SU-DHL-6 (cell line): ENCODE measurements around the gene OR9G4.

Experiments
- CTCF ChIP-seq: fragments of 200-600 bp; sonication (generic); IDR thresholded peaks from one replicate; pipeline ENCODE4 v1.5.1; 2017; ENCODE audit warnings: antibody characterized with exemption, mild to moderate bottlenecking, low read length, moderate library complexity; ENCODE audit not compliant: insufficient read depth, poor library complexity, severe bottlenecking
- EZH2phosphoT487 ChIP-seq: fragments of 200-600 bp; sonication (generic), shearing (Covaris generic); conservative IDR thresholded peaks from 2 replicates; pipeline ENCODE4 v1.6.1; 2018; ENCODE audit warnings: mild to moderate bottlenecking, antibody characterized with exemption, low read length, moderate library complexity, mixed read lengths

- TF ChIP-seq CTCF = peak; percentile 48
- TF ChIP-seq EZH2phosphoT487 = no peak
Measured at GRCh38 chr11:56783448-56784041, 35.0 kb upstream of the OR9G4 start.
